SK-N-SH treated with all-trans-retinoic acid at 6 μM for 48 hours (cell line): ENCODE measurements around the gene SPACA9.

Experiments
- ATAC-seq: fragments of 200-7000 bp; cut with Tn5 transposase; 3 replicates; pipeline ENCODE4 v1.9.1; 2020; ENCODE audit warnings: mild to moderate bottlenecking, moderate library complexity
- ARNTL ChIP-seq: fragments of 450-650 bp; formaldehyde crosslinking; IDR thresholded peaks from 2 replicates; pipeline ENCODE4 v1.5.0; 2020; ENCODE audit warnings: low read depth, mild to moderate bottlenecking, moderate library complexity, borderline replicate concordance
- BACH2 ChIP-seq: fragments of 250-450 bp; sonication (Bioruptor Pico); IDR thresholded peaks from 2 replicates; pipeline ENCODE4 v1.9.0; 2021; ENCODE audit warnings: mild to moderate bottlenecking, borderline replicate concordance
- CREB5 ChIP-seq: fragments of 250-450 bp; sonication (Bioruptor Pico); IDR thresholded peaks from 2 replicates; pipeline ENCODE4 v1.5.1; 2020; ENCODE audit warnings: low read depth, mild to moderate bottlenecking, moderate library complexity
- CSDC2 ChIP-seq: fragments of 250-450 bp; sonication (Bioruptor Pico); IDR thresholded peaks from 2 replicates; pipeline ENCODE4 v1.5.0; 2020; ENCODE audit warnings: mild to moderate bottlenecking, moderate library complexity
- CSRNP3 ChIP-seq: fragments of 250-450 bp; sonication (Bioruptor Pico); IDR thresholded peaks from 2 replicates; pipeline ENCODE4 v1.5.1; 2021; ENCODE audit warnings: mild to moderate bottlenecking, moderate library complexity
- ESRRG ChIP-seq: fragments of 250-450 bp; sonication (Bioruptor Pico); IDR thresholded peaks from 2 replicates; pipeline ENCODE4 v1.6.1; 2021; ENCODE audit warnings: mild to moderate bottlenecking
- GLIS3 ChIP-seq: fragments of 250-450 bp; sonication (Bioruptor Pico); IDR thresholded peaks from 2 replicates; pipeline ENCODE4 v1.5.0; 2020; ENCODE audit warnings: mild to moderate bottlenecking, moderate library complexity
- ISL1 ChIP-seq: fragments of 250-450 bp; sonication (Bioruptor Pico); IDR thresholded peaks from 2 replicates; pipeline ENCODE4 v2.1.2; 2022; ENCODE audit warnings: mild to moderate bottlenecking, moderate library complexity
- OSR1 ChIP-seq: fragments of 250-450 bp; sonication (Bioruptor Pico); IDR thresholded peaks from 2 replicates; pipeline ENCODE4 v1.8.0; 2022; ENCODE audit warnings: moderate library complexity, mild to moderate bottlenecking, inconsistent platforms
- POU6F1 ChIP-seq: fragments of 250-450 bp; sonication (Bioruptor Pico); IDR thresholded peaks from 2 replicates; pipeline ENCODE4 v1.8.0; 2021; ENCODE audit warnings: low read depth, mild to moderate bottlenecking, moderate library complexity, borderline replicate concordance
- PPARA ChIP-seq: fragments of 250-450 bp; sonication (Bioruptor Pico); IDR thresholded peaks from 2 replicates; pipeline ENCODE4 v1.5.0; 2020; ENCODE audit warnings: mild to moderate bottlenecking, borderline replicate concordance
- RARB ChIP-seq: fragments of 250-450 bp; sonication (Bioruptor Pico); IDR thresholded peaks from 2 replicates; pipeline ENCODE4 v1.8.0; 2021; ENCODE audit warnings: mild to moderate bottlenecking, moderate library complexity
- SNAI2 ChIP-seq: fragments of 250-450 bp; sonication (Bioruptor Pico); IDR thresholded peaks from 2 replicates; pipeline ENCODE4 v1.5.0; 2020; ENCODE audit warnings: mild to moderate bottlenecking, moderate library complexity
- TCF4 ChIP-seq: fragments of 250-450 bp; sonication (Bioruptor Pico); IDR thresholded peaks from 2 replicates; pipeline ENCODE4 v1.8.0; 2021; ENCODE audit warnings: mild to moderate bottlenecking, moderate library complexity, borderline replicate concordance
- TOX ChIP-seq: fragments of 250-450 bp; sonication (Bioruptor Pico); IDR thresholded peaks from 2 replicates; pipeline ENCODE4 v1.8.0; 2021; ENCODE audit warnings: mild to moderate bottlenecking, moderate library complexity, borderline replicate concordance
- TSHZ2 ChIP-seq: fragments of 250-450 bp; sonication (Bioruptor Pico); IDR thresholded peaks from 2 replicates; pipeline ENCODE4 v1.5.0; 2020; ENCODE audit warnings: mild to moderate bottlenecking, moderate library complexity
- ZNF565 ChIP-seq: fragments of 450-650 bp; formaldehyde crosslinking; conservative IDR thresholded peaks from 2 replicates; pipeline ENCODE4 v1.5.0; 2020; ENCODE audit warnings: low read depth, mild to moderate bottlenecking, moderate library complexity
- ZNF70 ChIP-seq: fragments of 450-650 bp; formaldehyde crosslinking; IDR thresholded peaks from 2 replicates; pipeline ENCODE4 v1.5.0; 2020; ENCODE audit warnings: mild to moderate bottlenecking, moderate library complexity
- ZNF8 ChIP-seq: fragments of 450-650 bp; formaldehyde crosslinking; IDR thresholded peaks from 2 replicates; pipeline ENCODE4 v1.5.0; 2020; ENCODE audit warnings: mild to moderate bottlenecking, moderate library complexity

SPACA9 gene

GRCh38 chr9:132833550-132834121 lies 45.1 kb upstream of the SPACA9 start:
- TF ChIP-seq CSDC2 (CRISPR knock-in tag) (no peak), ZNF8 (CRISPR knock-in tag) (no peak), OSR1 (CRISPR knock-in tag) (no peak), CREB5 (CRISPR knock-in tag) (no peak), ISL1 (CRISPR knock-in tag) (no peak), PPARA (CRISPR knock-in tag) (no peak), CSRNP3 (CRISPR knock-in tag) (no peak), TSHZ2 (CRISPR knock-in tag) (no peak), BACH2 (CRISPR knock-in tag) (no peak), TCF4 (no peak), ARNTL (CRISPR knock-in tag) (no peak), GLIS3 (no peak), ZNF565 (CRISPR knock-in tag) (no peak), POU6F1 (CRISPR knock-in tag) (no peak)
- no peak; the same call in 2 of the 3 replicates for ATAC-seq

- ATAC-seq: no peak
- TF ChIP-seq TSHZ2 (CRISPR knock-in tag) (no peak), CSDC2 (CRISPR knock-in tag) (no peak)
Observed at GRCh38 chr9:132834343-132834742, 44.4 kb upstream of the SPACA9 start.

GRCh38 chr9:132837501-132838286 lies 41.0 kb upstream of the SPACA9 start:
- ATAC-seq: no peak
- no peak for TF ChIP-seq ZNF70 (CRISPR knock-in tag)
- TF ChIP-seq ESRRG (CRISPR knock-in tag): no peak
- TF ChIP-seq TOX: no peak
- TF ChIP-seq GLIS3: no peak
- TF ChIP-seq SNAI2 (CRISPR knock-in tag): no peak
- no peak for TF ChIP-seq ARNTL (CRISPR knock-in tag)
- TF ChIP-seq RARB: no peak
